Measurements from ENCODE around the gene KCNT1.

KCNT1 gene

DNA sequence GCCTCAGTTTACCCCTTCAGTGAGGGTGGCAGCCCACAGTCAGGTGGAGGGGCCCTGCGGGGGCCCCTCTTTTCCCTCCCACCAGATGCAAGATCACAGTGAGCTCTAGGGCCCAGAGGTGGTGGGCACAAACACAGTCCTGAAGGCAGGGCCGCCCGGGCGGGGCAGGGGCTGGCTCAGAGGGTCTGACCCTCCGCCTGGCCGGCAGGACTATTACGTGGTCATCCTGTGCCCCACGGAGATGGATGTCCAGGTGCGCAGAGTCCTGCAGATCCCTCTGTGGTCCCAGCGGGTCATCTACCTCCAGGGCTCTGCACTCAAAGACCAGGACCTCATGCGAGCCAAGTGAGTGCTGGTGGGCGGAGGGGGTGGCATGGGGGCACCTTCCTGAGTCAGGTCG lies 63.4 kb downstream of the KCNT1 start:
- no peak for DNase-seq (ENCODE audit: low spot score)

DNA sequence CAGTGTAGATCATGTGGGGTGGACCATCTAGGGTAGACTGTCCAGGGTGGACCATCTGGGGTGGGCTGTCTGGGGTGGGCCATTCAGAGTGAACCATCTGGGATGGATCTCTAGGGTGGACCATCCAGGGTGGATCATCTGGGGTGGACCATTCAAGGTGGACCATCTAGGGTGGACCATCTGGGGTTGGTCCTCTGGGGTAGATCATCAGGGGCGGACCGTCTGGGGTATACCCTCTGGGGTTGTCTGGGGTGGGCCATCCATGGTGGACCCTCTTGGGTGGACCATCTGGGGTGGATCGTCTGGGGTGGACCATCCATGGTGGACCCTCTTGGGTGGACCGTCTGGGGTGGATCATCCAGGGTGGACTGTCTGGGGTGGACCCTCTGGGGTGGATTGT lies 64.3 kb downstream of the KCNT1 start:
- no peak for DNase-seq (ENCODE audit: low spot score)

DNA sequence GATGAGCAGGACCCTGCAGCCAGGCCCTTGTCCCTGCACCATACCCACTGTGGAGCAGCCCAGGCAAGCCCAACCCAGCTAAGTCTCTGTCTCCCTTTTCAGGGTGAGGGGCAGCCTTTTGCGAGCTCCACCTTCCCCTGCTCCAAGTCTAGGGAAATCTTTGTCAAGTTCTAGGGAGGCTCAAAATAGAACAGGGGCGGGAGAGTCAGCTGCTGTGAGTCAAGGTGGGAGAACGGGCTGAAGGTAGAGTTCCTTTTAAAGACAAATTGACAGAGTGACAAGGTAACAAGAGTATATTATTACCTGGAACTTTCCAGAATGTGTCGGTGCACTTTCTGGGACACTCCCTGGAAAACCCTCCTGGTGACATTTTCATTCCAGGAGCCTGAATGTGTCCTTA lies 64.7 kb downstream of the KCNT1 start:
- DNase-seq (ENCODE audit: low spot score), result no peak

DNA sequence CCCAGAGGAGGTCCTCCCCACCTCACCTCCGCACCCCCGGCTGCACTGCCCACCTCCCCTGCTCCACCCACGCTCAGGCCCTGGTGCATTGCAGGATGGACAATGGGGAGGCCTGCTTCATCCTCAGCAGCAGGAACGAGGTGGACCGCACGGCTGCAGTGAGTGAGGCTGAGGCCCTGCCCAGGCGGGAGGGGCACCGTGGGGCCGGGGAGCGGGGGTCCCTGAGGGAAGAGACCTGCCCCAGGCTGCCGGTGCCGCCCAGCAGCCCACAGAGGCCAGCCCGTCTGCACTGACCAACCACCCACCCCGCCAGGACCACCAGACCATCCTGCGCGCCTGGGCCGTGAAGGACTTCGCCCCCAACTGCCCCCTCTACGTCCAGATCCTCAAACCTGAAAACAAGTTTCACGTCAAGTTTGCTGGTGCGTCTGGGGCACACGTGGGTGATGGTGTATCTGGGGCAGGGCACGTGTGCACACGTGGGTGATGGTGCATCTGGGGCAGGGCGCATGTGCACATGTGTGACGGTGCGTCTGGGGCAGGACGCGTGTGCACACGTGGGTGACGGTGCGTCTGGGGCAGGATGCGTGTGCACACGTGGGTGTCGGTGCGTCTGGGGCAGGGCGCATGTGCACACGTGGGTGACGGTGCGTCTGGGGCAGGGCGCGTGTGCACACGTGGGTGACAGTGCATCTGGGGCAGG lies 66.7 kb downstream of the KCNT1 start:
- no peak for DNase-seq (ENCODE audit: low spot score)

DNA sequence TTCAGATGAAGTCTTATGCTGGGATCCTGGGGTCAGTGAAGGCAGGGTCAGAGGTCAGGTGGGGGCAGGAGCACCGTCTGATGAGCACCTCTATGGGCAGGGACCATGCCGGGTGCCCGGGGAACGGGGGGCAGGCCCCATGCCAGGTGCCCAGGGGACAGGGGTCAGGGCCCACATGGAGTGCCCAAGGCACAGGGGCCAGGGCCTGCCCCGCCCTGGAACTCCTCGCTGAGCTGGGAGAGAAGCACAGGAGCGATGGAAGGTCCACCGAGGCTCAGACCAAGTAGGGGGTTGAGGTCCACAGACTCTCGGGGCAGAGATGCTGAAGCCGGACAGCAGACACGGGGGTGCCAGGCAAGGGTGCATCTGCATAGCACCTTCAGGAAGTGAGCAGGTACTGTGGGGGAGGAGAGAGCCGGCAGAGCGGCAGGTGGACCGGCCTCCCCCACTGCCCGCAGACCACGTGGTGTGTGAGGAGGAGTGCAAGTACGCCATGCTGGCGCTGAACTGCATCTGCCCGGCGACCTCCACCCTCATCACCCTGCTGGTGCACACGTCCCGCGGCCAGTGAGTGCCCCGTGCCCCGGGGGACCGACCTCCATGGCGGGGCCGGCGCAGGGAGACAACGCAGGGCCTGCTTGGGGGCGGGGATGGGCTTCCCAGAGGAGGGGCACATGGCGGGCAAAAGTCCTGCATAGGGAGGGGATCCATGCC lies 67.7 kb downstream of the KCNT1 start:
- DNase-seq (ENCODE audit: low spot score), result no peak

DNA sequence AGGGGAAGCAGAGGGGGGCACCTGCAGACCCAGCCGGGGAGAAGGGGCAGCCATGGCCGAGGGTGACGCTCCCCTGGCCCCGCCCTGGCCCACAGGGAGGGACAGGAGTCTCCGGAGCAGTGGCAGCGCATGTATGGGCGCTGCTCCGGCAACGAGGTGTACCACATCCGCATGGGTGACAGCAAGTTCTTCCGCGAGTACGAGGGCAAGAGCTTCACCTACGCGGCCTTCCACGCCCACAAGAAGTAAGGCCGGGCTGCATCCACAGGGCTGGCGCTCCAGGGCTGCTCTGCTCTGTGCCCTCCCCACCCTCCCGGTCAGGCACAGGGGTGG lies 68.2 kb downstream of the KCNT1 start:
- no peak for DNase-seq (ENCODE audit: low spot score)

DNA sequence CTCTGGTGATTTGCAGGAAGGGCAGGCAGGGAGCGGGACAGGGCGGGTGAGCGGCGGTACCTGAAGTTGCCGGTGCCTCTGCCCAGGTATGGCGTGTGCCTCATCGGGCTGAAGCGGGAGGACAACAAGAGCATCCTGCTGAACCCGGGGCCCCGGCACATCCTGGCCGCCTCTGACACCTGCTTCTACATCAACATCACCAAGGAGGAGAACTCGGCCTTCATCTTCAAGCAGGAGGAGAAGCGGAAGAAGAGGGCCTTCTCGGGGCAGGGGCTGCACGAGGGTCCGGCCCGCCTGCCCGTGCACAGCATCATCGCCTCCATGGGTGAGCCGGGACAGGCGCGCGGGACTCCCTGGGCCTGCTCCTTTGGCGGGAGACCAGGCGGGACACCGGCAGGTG lies 68.8 kb downstream of the KCNT1 start:
- DNase-seq (ENCODE audit: low spot score), result no peak

DNA sequence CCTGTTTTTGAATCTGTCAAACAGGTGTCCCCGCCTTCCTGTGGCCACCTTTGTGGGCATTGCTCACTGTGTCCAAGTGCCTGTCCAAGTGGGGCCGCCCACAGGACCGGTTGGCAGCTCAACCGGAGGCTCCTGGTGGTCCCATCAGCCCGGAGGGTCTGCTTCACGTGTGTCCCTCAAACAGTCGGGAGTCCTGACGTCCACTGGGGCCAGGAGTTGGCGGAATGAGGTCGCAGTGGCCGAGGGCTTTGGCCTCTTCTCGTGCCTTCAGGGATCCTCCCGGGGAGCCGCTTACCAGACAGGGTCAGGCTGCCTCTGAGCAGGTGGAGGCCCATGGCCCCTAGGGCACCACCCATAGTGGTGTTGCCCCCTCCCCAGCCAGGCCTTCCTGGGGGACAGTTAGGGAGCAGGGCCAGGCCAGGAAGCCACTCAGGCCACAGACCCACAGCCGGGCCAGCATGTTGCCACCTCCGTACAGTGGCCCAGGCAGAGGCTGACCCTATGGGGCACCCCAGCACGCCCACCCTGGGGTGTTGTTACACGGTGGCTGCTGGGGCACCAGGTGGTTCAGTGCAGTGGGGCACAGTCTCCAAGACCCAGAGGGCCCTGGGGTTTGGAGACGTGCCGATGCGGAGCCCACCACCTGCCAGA lies 69.5 kb downstream of the KCNT1 start:
- DNase-seq (ENCODE audit: low spot score), result no peak

DNA sequence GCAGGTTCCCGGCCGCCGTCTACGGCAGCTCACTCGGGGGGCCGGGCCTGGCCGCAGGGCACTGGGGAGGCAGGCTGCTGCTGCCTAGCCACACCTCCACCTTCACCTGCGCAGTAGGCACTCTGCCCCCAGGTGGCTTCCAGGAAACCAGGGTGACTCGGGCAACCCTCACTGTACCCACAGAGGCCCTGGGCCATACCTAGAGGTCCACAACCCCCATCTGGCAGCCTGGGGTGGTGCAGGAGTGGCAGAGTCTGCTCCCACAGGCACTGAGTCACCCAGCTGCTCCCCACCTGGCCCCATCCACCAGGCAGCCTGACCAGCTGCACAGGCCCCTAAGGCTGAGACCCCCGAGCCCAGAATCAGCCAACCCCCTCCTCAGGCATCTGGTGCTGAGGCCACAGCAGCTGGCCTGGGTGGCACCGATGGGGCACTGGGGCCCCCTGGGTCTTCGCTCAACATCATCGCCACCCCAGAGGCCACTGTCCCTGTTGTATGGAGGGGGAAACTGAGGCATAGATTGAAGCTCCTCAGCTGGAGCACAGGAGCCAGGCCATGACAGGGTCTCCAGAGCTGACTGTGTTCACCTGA lies 70.2 kb downstream of the KCNT1 start:
- DNase-seq (ENCODE audit: low spot score), result no peak

DNA sequence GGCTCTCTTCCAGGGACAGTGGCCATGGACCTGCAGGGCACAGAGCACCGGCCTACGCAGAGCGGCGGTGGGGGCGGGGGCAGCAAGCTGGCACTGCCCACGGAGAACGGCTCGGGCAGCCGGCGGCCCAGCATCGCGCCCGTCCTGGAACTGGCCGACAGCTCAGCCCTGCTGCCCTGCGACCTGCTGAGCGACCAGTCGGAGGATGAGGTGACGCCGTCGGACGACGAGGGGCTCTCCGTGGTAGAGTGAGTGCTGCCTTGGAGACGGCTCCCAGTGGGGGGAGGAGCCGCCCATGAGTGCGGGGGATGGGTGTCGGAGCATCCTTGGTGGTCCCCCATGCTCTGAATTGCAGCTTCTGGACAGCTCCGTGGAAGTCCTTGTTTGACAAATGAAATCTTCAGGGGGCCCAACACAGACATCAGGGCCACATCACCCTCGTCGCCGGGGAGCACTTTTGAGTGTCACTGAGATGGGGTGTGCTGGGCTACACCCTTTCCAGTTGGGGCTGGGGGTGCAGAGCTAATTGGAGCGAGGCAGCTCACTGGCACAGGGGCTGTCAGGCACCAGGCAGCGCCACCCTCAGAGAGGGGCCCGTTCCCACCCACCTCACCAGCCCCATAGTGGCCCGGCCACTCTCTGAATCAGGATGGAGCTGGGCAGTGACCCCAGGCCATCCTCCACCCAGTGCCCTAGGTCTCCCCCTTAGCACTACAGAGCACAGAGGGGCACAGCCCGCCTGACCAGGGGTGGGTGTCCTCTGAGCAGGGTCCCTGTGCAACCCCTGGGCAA lies 70.9 kb downstream of the KCNT1 start:
- no peak for DNase-seq (ENCODE audit: low spot score)

DNA sequence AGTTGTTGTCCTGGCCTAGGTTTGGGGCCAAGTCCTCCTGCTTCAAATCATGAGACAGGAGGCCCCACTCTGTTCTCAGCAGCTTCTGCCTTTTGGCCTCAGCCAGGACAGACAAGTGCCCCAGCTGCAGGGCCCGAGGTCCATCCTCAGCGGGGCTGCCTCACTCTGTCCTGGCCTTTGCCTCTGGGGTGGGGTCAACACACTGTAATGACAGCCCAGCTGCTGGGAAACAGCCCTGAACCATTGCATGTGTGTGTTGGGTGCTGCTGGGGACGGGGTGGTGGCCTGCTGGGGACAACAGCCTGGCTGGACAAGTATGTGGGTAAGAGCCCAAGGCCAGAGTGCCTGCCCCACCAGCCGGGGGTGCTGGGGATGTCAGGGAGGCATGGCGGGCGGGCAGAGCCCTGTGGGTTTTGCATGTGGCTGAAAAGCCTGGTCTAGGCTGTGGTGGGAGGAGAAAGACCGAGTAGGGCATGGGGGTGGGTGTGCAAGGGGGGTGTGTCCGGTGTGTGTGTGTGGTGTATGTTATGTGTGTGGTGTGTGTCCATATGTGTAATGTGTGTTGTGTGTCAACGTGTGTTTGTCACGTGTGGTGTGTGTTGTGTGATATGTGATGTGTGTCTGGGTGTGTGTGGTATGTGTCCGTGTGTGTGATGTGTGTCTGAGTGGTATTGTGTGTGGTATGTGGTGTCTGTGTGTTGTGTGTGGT lies 71.7 kb downstream of the KCNT1 start:
- no peak for DNase-seq (ENCODE audit: low spot score)

DNA sequence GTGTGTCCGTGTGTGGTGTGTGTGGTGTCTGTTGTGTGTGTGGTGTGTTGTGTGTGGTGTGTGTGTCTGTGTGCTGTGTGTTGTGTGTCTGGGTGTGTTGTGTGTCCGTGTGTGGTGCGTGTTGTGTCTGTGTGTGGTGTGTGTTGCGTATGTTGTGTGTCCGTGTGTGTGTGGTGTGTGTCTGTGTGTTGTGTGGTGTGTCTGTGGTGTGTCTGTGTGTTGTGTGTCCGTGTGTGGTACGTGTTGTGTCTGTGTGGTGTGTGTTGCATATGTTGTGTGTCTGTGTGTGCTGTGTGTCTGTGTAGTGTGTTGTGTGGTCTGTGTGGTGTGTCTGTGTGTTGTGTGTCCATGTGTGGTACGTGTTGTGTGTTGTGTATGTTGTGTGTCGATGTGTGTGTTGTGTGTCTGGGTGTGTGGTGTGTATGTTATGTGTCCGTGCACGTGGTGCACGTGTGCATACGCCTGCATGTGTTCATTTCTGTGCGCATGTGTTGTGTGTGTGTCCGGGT lies 72.3 kb downstream of the KCNT1 start:
- DNase-seq (ENCODE audit: low spot score), result no peak

DNA sequence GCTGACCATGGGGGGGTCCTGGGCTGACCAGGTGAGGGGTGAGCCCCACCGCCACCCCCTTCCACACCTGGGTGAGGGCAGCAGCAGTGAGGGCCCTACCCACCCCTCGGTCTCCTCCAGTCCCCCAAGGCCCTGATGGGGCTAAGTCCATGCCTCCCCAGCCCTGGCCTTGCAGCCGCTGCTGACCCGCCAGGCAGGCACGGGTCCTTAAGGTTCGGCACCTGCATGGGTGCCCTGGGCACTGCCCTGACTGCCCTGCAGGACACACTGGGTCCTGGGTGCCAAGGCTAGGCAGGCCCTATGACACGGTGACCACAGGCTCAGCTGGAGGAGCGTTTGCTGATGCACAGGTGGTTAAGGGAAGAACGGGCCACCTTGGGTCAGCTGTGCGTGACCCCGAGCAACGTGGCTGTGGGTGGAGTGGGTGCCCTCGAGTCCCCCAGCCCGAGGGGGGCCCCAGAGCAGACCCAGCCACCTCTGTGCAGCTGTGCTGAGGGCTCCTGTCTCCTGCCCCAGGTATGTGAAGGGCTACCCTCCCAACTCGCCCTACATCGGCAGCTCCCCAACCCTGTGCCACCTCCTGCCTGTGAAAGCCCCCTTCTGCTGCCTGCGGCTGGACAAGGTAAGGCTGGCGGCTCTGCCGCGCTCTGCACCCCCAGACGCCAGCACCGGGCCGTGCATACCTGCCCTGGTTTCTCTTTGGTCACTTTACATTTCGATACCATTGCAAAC lies 73.0 kb downstream of the KCNT1 start:
- DNase-seq (ENCODE audit: low spot score), result no peak

DNA sequence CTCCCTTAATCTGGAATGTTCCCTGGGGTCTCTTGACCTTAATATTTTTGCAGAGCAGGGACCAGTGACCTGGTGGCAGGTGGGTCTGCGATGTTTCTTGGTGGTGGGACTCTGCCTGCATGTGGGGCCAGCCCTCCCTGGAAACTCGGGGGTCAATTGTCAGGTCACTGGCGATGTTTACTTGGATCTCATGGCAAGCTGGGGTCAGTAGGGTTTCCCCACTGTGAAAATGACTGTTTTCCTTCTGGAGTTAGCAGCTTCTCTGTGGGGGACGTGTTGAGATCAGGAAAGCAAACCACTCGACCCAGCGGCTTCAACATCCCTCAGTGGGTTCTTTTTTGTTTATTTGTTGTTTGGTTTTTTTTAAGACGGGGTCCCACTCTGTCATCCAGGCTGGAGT lies 73.9 kb downstream of the KCNT1 start:
- no peak for DNase-seq (ENCODE audit: low spot score)

DNA sequence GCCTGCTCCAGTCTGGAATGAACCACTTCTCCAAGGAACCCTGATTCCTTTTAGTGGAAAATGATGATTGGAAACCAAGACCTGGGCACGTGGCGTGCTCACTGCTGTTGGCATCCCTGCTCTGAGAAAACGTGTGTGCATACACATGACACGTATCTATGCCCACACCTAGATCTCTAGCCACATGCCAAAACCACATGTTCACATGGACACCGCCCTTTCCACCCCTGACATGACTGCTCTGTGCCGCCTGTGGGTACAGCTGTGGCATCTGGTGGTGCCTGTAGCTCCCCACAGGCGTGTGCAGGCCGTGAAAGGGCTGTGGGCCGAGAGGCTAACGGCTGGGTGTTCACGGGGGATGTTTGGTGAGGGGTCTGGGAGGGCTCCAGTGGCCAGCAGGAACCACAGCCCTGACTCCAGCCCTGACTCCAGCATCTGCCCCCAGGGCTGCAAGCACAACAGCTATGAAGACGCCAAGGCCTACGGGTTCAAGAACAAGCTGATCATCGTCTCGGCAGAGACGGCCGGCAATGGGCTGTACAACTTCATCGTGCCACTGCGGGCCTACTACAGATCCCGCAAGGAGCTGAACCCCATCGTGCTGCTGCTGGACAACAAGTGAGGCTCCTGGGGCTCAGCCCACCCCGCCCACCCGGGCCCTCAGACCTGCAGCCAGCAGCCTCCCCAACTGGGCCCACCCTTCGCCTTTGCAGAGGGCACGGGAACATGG lies 75.1 kb downstream of the KCNT1 start:
- DNase-seq (ENCODE audit: low spot score), result no peak

DNA sequence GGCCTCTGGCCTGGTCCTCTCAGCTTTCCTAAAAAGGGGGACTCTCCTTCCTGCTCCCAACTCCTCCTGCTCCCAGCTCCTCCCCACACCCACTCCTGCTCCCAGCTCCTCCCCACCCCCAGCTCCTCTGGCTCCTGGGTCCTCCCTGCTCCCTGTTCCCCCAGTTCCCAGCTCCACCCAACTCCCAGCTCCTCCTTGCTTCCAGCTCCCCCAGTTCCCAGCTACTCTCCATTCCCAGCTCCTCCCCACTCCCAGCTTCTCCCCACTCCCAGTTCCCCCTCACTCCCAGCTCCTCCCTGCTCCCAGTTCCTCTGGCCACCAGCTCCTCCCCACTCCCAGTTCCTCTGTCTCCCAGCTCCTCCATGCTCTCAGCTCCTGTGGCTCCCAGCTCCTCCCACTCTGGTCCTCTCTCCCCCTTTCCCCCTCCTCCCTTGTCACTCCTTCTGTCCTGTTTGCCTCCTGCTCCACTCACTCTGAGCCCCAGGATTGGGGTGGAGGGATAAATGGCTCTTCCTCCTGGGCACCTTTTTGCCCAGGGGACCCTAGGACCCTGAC lies 75.7 kb downstream of the KCNT1 start:
- no peak for DNase-seq (ENCODE audit: low spot score)

DNA sequence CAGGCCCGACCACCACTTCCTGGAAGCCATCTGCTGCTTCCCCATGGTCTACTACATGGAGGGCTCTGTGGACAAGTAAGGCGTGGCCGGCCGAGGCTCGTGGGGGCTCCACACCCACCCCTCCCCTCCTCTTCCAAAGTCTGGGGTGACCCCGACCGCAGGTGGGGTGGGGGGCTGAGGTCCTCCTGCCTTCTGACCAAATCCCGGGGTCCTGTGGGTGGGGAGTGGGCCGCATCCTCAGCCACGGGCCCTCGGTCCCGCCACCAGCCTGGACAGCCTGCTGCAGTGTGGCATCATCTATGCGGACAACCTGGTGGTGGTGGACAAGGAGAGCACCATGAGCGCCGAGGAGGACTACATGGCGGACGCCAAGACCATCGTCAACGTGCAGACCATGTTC lies 76.4 kb downstream of the KCNT1 start:
- DNase-seq (ENCODE audit: low spot score), result no peak

DNA sequence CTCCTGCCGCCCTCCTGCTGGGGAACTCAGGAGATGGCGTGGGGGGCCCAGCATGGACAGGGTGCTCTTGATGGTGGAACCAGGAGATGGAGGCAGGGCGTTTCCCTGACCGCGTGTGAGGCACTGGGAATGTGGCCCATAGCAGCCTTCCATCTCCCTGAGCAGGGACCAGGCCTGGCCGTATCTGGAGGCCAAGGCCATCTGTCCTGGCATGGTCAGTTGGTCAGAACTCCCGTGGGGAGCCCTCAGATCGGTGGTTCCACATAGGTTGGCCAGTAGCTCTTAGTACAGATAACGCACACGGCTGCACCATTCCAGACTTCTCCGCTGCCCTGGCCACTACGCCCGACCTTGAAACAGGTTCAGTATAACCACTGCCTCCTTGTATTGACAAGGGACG lies 77.6 kb downstream of the KCNT1 start:
- no peak for DNase-seq (ENCODE audit: low spot score)

DNA sequence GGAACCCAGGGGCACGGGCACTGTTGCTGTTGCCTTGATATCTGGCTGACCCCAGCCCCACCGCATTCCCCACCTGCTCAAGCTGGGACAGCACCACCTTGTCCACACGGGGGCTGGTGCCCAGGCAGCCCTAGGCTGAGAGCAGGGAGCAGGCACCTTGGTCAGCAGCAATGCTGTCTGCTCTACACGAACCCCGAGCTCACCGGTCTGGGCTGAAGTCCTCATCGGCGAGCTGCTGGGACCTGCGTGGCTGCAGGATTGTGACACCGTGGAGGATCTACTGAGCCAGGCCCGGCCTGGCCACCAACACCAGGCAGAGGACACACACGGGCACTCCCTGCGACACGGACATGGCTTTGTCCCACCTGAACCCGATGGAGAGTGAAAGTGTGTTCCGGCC lies 78.1 kb downstream of the KCNT1 start:
- no peak for DNase-seq (ENCODE audit: low spot score)

DNA sequence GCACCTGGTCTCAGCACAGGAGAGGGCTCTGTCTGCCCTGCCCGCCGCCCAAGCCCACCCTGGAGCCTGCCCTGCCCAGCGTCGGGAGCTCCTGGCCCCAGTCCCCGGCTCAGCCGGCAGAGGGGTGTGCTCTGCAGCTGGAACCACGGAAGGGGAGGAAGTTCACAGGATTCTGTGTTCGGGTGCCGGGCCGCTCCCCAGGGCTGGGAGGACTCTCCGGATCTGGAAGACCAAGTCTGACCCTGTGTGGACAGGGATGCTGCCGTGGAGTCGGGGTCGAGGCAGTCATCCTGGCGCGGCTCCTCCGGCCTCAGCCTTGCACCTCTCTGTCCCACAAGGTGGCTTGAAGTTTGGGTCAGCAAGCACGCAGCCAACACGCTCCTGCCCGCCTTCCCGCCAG lies 78.6 kb downstream of the KCNT1 start:
- no peak for DNase-seq (ENCODE audit: low spot score)

Data from iPS-NIHi11 (cell line).